Daoy (cell line): ENCODE data around the gene CDHR5. TPM values are rescaled to one million over a fixed set of nuclear protein-coding genes. Genes with fewer than 3 reads are reported as not detected.
A peak's percentile ranks its signal among the peaks of the same experiment; 100 is the strongest.

ENCODE experiments used
- DNase-seq: peaks from one replicate; pipeline ENCODE4 v3.0.0-alpha.2; 2015; ENCODE audit warnings: low read depth
- total RNA-seq: library from RNA; depleted of rRNA; stranded (reverse); fragments of >200 nt; shearing (Covaris generic); gene quantifications from 2 replicates; pipeline ENCODE4 v1.2.3, GENCODE V29; 2014

CDHR5 gene
- total RNA-seq, 1 experiment from 2014 or later: not detected

GRCh38 chr11:623349-623869 lies 1.3 kb downstream of the CDHR5 start:
- no peak for DNase-seq

GRCh38 chr11:621838-622237 lies 2.9 kb downstream of the CDHR5 start:
- no peak for DNase-seq

GRCh38 chr11:620935-621814 lies 3.6 kb downstream of the CDHR5 start:
- no peak for DNase-seq

- DNase-seq: no peak
These were observed 4.6 kb downstream of the CDHR5 start for GRCh38 chr11:620201-620600.

GRCh38 chr11:619628-620050 lies 5.1 kb downstream of the CDHR5 start:
- DNase-seq: no peak

- DNase-seq: no peak
These were observed 5.7 kb downstream of the CDHR5 start for GRCh38 chr11:618856-619627.

- no peak for DNase-seq
These were observed 6.7 kb downstream of the CDHR5 start for GRCh38 chr11:617912-618682.

GRCh38 chr11:617199-617911 lies 7.4 kb downstream of the CDHR5 start:
- DNase-seq: no peak

- no peak for DNase-seq
These were observed 8.2 kb downstream of the CDHR5 start for GRCh38 chr11:616320-617198.

GRCh38 chr11:615504-616319 lies 9.0 kb downstream of the CDHR5 start, which contains the start of gene IRF7:
Gene IRF7 (minus strand): TSS chr11:615950. CDS start chr11:615364, 586 bp downstream.
- peak; percentile 93 for DNase-seq

GRCh38 chr11:614623-615503 lies 9.9 kb downstream of the CDHR5 start:
- DNase-seq: peak; percentile 52

GRCh38 chr11:614021-614622 lies 10.6 kb downstream of the CDHR5 start:
- DNase-seq: no peak

- peak; percentile 50 for DNase-seq
These were observed 11.3 kb downstream of the CDHR5 start for GRCh38 chr11:613369-613968.

- DNase-seq: no peak
These were observed 11.8 kb downstream of the CDHR5 start for GRCh38 chr11:612961-613300.

GRCh38 chr11:612201-612960 lies 12.4 kb downstream of the CDHR5 start:
- DNase-seq: no peak
